K562 (cell line): ENCODE measurements around the gene DUSP28.

Experiments
- FOSL1 ChIP-seq: fragments of 200-800 bp; sonication (Bioruptor generic); conservative IDR thresholded peaks from 2 replicates; pipeline ENCODE4 v1.6.1; 2016; ENCODE audit warnings: missing genetic modification characterization, missing compliant biosample characterization
- HDAC8 ChIP-seq: fragments of 450-650 bp; IDR thresholded peaks from 2 replicates; pipeline ENCODE4 v1.6.1; 2016; ENCODE audit warnings: mild to moderate bottlenecking, missing genetic modification characterization, moderate library complexity, missing compliant biosample characterization
- JUND ChIP-seq, 2 experiments: IDR thresholded peaks; 2 replicates in 1 of 2; 3 replicates in 1 of 2; pipeline ENCODE4 v1.6.1; 2011; ENCODE audit warnings: borderline replicate concordance in 2 of 2, low read depth in 2 of 2, low read length in 2 of 2, improper control_type of control experiment in 1 of 2, missing biosample characterization in 1 of 2, missing genetic modification characterization in 1 of 2, missing genetic modification reagents in 1 of 2
- UBTF ChIP-seq, 2 experiments: IDR thresholded peaks; 2 replicates each; pipeline ENCODE4 v1.6.1; 2012; ENCODE audit warnings: improper control_type of control experiment in 2 of 2, low read depth in 2 of 2, low read length in 2 of 2, borderline replicate concordance in 1 of 2
- ZNF76 ChIP-seq: fragments of 250-450 bp; sonication (Bioruptor Pico); IDR thresholded peaks from 2 replicates; pipeline ENCODE4 v1.4.0; 2020; ENCODE audit warnings: mild to moderate bottlenecking, moderate library complexity, borderline replicate concordance

- TF ChIP-seq ZNF76 = no peak
- TF ChIP-seq JUND (IDR thresholded peaks at IDR 0.05; ENCODE audit: borderline replicate concordance, low read depth, low read length) = no peak
- TF ChIP-seq JUND (tag; IDR thresholded peaks at IDR 0.05; ENCODE audit: borderline replicate concordance, low read depth, low read length) = no peak
- no peak for TF ChIP-seq UBTF (IDR thresholded peaks at IDR 0.05; ENCODE audit: borderline replicate concordance in 1 of 2, low read depth in 2 of 2, low read length in 2 of 2)
- no peak for TF ChIP-seq HDAC8
- TF ChIP-seq FOSL1 (tag) = no peak
These were observed 40.3 kb downstream of the DUSP28 start for GRCh38 chr2:240600451-240600961.
